Gastroesophageal sphincter (tissue), 3 donors: ENCODE results near the gene SLC7A1.

Source experiments
- EP300 ChIP-seq: sonication (generic); formaldehyde crosslinking; IDR thresholded peaks from one replicate; pipeline ENCODE4 v1.6.1; 2017; ENCODE audit warnings: antibody characterized with exemption, mild to moderate bottlenecking
- POLR2A ChIP-seq, 2 donors: fragments of 450-650 bp; IDR thresholded peaks; one replicate each; pipeline ENCODE4 v1.6.1; 2017; ENCODE audit warnings: antibody characterized with exemption in 2 of 2, mild to moderate bottlenecking in 2 of 2, moderate library complexity in 1 of 2
- POLR2AphosphoS5 ChIP-seq: sonication (generic); formaldehyde crosslinking; IDR thresholded peaks from one replicate; pipeline ENCODE4 v1.6.1; 2017; ENCODE audit warnings: antibody characterized with exemption
- TF ChIP-seq, protein P1 (sequence below), 4 experiments: fragments of 200-600 bp in 2 of 4; fragments of 450-650 bp in 2 of 4; sonication (generic) in 1 of 4; IDR thresholded peaks; one replicate each; pipeline ENCODE4 v1.5.1; 2017 to 2019; ENCODE audit warnings: antibody characterized with exemption in 4 of 4, mild to moderate bottlenecking in 2 of 4, moderate library complexity in 2 of 4

DNA sequence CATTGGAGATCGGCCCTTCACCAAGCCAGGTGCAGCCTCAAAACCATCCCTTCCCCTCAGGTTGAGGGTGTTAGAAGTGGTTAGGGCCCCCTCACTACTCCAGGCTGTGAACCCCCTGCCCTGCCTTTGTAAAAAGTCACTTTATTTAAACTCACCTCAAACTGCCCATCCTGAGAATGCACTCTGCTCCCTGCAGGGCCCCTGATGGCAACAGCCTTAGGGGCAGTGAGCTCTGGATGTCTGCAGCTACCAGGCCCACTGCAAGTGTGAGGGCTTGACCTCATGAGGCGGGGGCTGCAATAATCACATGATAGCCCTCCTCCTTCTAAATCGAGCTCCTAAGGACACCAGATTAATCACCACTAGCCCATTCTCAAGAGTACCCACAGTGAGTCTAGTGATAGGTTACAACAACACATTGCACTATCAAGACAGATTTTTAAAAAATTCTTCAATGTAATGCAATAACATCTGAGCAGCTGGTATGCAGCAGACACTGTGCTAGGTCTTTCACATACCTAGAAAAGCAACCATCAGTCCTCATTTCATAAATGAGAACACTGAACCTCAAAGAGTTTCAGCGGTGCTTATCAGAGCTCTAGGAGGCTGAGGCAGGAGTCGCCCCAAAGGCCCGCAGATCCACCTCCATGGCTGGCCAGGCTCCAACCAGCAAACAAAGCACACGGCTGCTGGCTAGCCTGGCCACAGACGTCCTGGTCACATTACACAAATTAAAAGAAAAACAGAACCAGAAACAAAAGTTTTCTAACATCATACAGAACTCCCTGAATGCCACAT, 26.0 kb downstream of the SLC7A1 start:
- no peak for TF ChIP-seq EP300
- TF ChIP-seq, protein P1, sequence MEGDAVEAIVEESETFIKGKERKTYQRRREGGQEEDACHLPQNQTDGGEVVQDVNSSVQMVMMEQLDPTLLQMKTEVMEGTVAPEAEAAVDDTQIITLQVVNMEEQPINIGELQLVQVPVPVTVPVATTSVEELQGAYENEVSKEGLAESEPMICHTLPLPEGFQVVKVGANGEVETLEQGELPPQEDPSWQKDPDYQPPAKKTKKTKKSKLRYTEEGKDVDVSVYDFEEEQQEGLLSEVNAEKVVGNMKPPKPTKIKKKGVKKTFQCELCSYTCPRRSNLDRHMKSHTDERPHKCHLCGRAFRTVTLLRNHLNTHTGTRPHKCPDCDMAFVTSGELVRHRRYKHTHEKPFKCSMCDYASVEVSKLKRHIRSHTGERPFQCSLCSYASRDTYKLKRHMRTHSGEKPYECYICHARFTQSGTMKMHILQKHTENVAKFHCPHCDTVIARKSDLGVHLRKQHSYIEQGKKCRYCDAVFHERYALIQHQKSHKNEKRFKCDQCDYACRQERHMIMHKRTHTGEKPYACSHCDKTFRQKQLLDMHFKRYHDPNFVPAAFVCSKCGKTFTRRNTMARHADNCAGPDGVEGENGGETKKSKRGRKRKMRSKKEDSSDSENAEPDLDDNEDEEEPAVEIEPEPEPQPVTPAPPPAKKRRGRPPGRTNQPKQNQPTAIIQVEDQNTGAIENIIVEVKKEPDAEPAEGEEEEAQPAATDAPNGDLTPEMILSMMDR (IDR thresholded peaks at IDR 0.05), result no peak
- no peak for TF ChIP-seq POLR2A (IDR thresholded peaks at IDR 0.05)
- TF ChIP-seq POLR2AphosphoS5, result no peak
